Activated CD4-positive, CD25-positive, alpha-beta regulatory T cell (primary cell): ENCODE data around the gene CCSER1.

Source experiments
- DNase-seq, 4 experiments: peaks; one replicate each; lab custom pipeline; 2025; lab: John Stamatoyannopoulos, UW

The CCSER1 gene

GRCh38 chr4:90570615-90571014, 443.4 kb downstream of the CCSER1 start:
- no peak for DNase-seq

GRCh38 chr4:90572996-90573395, 445.8 kb downstream of the CCSER1 start:
- DNase-seq, result no peak

- DNase-seq, result no peak
Observed at GRCh38 chr4:90575371-90575770, 448.2 kb downstream of the CCSER1 start.

GRCh38 chr4:90580326-90580725, 453.1 kb downstream of the CCSER1 start:
- DNase-seq, result no peak

GRCh38 chr4:90582087-90582486, 454.9 kb downstream of the CCSER1 start:
- DNase-seq, result no peak

GRCh38 chr4:90584051-90584450, 456.9 kb downstream of the CCSER1 start:
- DNase-seq, result no peak

- DNase-seq, result no peak
Observed at GRCh38 chr4:90585961-90586360, 458.8 kb downstream of the CCSER1 start.

GRCh38 chr4:90586799-90587198, 459.6 kb downstream of the CCSER1 start:
- DNase-seq, result no peak

- DNase-seq, result no peak
Observed at GRCh38 chr4:90597927-90598326, 470.7 kb downstream of the CCSER1 start.

- no peak for DNase-seq
Observed at GRCh38 chr4:90598741-90599140, 471.5 kb downstream of the CCSER1 start.

GRCh38 chr4:90602726-90603125, 475.5 kb downstream of the CCSER1 start:
- DNase-seq, result no peak

- DNase-seq, result no peak
Observed at GRCh38 chr4:90603540-90603939, 476.3 kb downstream of the CCSER1 start.

GRCh38 chr4:90606781-90607180, 479.6 kb downstream of the CCSER1 start:
- DNase-seq, result no peak

GRCh38 chr4:90614371-90614770, 487.2 kb downstream of the CCSER1 start:
- DNase-seq, result no peak

- no peak for DNase-seq
Observed at GRCh38 chr4:90621080-90621479, 493.9 kb downstream of the CCSER1 start.

GRCh38 chr4:90624781-90625180, 497.6 kb downstream of the CCSER1 start:
- DNase-seq, result no peak

GRCh38 chr4:90641861-90642599, 514.8 kb downstream of the CCSER1 start:
- DNase-seq, result no peak

GRCh38 chr4:90643156-90643555, 516.0 kb downstream of the CCSER1 start:
- DNase-seq, result no peak

- DNase-seq, result no peak
Observed at GRCh38 chr4:90648311-90648710, 521.1 kb downstream of the CCSER1 start.

GRCh38 chr4:90648791-90649190, 521.6 kb downstream of the CCSER1 start:
- DNase-seq, result no peak

- no peak for DNase-seq
Observed at GRCh38 chr4:90660672-90661071, 533.5 kb downstream of the CCSER1 start.

- DNase-seq, result no peak
Observed at GRCh38 chr4:90670183-90670582, 543.0 kb downstream of the CCSER1 start.

GRCh38 chr4:90689739-90690138, 562.5 kb downstream of the CCSER1 start:
- DNase-seq, result no peak

- no peak for DNase-seq
Observed at GRCh38 chr4:90695411-90695810, 568.2 kb downstream of the CCSER1 start.
